HG03280 (cell line): Measurements from ENCODE around the gene GPC6.
"Not testable (repeated sequence)": the region's sequence is repeated elsewhere in the genome, so short reads cannot be mapped to it uniquely, and the experiment has no call there.

Experiments used
- ATAC-seq: cut with Tn5 transposase; IDR thresholded peaks from one replicate; pipeline ENCODE4 v1.9.1; 2021; ENCODE audit warnings: mild to moderate bottlenecking, moderate library complexity; ENCODE audit not compliant: unreplicated experiment

GPC6 gene

GRCh38 chr13:94329754-94330551 is 1103.3 kb downstream of the GPC6 start:
- ATAC-seq: no peak

- ATAC-seq: no peak
Measured at GRCh38 chr13:94330552-94331071, 1104.0 kb downstream of the GPC6 start.

GRCh38 chr13:94331281-94331680 is 1104.7 kb downstream of the GPC6 start:
- ATAC-seq: no peak

GRCh38 chr13:94332359-94333096 is 1105.9 kb downstream of the GPC6 start:
- ATAC-seq: no peak

GRCh38 chr13:94333131-94333820 is 1106.7 kb downstream of the GPC6 start:
- ATAC-seq: no peak

- ATAC-seq: no peak
Measured at GRCh38 chr13:94335761-94336526, 1109.3 kb downstream of the GPC6 start.

- no peak for ATAC-seq
Measured at GRCh38 chr13:94339116-94339687, 1112.6 kb downstream of the GPC6 start.

- ATAC-seq: no peak
Measured at GRCh38 chr13:94342436-94343242, 1116.0 kb downstream of the GPC6 start.

- ATAC-seq: no peak
Measured at GRCh38 chr13:94343243-94343585, 1116.6 kb downstream of the GPC6 start.

GRCh38 chr13:94343687-94344086 is 1117.1 kb downstream of the GPC6 start:
- ATAC-seq: not testable (repeated sequence)

- no peak for ATAC-seq
Measured at GRCh38 chr13:94344126-94344818, 1117.7 kb downstream of the GPC6 start.

GRCh38 chr13:94345374-94346195 is 1119.0 kb downstream of the GPC6 start:
- no peak for ATAC-seq

- ATAC-seq: no peak
Measured at GRCh38 chr13:94346261-94347019, 1119.8 kb downstream of the GPC6 start.

GRCh38 chr13:94351292-94351990 is 1124.8 kb downstream of the GPC6 start:
- ATAC-seq: no peak

GRCh38 chr13:94352057-94352456 is 1125.5 kb downstream of the GPC6 start:
- ATAC-seq: no peak

- ATAC-seq: no peak
Measured at GRCh38 chr13:94353167-94353710, 1126.6 kb downstream of the GPC6 start.

GRCh38 chr13:94359875-94360274 is 1133.3 kb downstream of the GPC6 start:
- ATAC-seq: no peak
